HG03439 (cell line): ENCODE measurements around the gene VGLL3.

ENCODE experiments used
- ATAC-seq: cut with Tn5 transposase; IDR thresholded peaks from one replicate; pipeline ENCODE4 v1.9.1; 2021; ENCODE audit warnings: mild to moderate bottlenecking, moderate library complexity; ENCODE audit not compliant: unreplicated experiment

VGLL3 gene

GRCh38 chr3:86954747-86955146 is 36.2 kb downstream of the VGLL3 start:
- ATAC-seq, result no peak

GRCh38 chr3:86954226-86954625 is 36.7 kb downstream of the VGLL3 start:
- ATAC-seq, result no peak

- no peak for ATAC-seq
Measured at GRCh38 chr3:86951322-86951721, 39.6 kb downstream of the VGLL3 start.

DNA sequence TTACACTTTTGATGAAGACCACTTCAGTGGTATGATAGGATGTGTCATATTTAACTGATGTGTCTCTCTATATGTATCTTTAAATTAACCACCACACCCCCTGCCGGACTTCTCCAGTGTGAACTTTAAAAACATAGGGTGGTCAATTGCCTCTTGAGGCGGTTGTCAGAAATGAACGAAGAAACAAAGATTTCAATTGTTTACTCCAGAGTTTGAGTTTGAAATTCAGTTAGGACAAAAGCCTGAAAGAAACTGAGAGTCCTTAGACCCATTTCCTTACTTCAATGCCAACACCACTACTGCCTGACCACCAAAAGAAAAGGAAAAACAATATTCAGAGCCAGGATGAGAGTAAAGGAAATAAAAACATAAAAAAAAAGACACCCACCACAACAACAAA is 40.2 kb downstream of the VGLL3 start:
- ATAC-seq, result no peak

GRCh38 chr3:86949850-86950249 is 41.1 kb downstream of the VGLL3 start:
- ATAC-seq, result no peak

- ATAC-seq, result no peak
Measured at GRCh38 chr3:86948822-86949221, 42.1 kb downstream of the VGLL3 start.

DNA sequence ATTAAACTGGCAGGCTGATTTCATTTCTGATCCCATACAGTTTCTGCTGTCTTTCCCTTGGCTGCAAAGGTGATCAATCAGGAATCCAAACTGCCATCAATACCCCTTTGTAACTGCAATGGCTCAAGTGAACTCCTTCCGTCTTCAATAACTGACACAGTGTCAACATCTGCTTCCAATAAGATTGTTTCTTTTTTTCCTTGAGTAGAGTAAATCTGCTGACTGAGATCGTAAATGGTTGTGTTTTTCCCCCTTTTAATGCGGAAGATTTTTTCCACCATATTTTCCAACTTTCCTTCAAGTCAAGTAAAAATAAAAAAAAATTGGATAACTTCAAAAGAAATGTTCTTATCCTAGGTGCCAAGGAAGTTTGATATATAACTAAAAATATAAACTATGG is 48.7 kb downstream of the VGLL3 start:
- ATAC-seq, result no peak

GRCh38 chr3:86938416-86939105 is 52.4 kb downstream of the VGLL3 start:
- ATAC-seq, result no peak

DNA sequence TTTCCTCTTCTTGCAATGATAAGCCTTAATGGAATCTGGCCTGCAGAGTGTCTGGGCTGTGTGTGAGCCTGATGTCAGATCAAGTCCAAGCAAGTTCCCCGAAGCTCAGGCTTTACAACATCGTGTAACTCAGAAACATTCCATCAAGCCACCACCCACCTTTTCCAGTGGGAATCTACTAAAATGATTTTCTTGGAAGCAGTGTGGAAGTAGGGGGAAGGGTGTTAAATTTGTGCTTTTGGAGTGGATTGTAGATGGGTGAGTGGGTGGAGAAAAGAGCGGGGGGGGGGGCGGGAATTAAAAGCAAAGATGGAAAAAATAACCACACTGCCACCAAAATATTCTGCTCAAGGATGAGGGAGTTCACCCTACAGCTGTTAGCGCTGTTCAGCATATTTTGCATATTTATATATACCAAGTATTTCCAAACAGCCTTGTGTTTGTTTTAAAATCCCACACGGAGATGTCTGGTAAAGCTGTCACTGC is 53.6 kb downstream of the VGLL3 start:
- no peak for ATAC-seq

- no peak for ATAC-seq
Measured at GRCh38 chr3:86934851-86935250, 56.1 kb downstream of the VGLL3 start.

DNA sequence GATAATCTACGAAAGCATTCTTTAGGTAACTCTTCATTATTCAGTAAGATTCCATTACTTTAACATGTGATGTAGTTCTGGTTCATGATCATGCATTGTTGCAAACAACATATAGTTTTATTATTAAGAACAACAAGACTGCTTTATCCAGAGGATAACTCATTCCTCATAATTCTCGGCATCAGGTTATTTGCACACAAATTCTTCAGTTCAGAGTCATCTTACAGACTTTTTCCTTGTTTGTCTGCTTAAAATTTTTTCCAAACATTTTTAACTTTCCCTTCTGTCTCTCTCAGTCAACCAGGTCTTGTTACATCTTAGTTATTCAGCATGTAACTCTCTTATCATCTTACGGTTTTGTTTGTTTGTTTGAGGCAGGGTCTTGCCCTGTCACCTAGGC is 60.1 kb downstream of the VGLL3 start:
- ATAC-seq, result no peak

GRCh38 chr3:86930181-86930580 is 60.8 kb downstream of the VGLL3 start:
- no peak for ATAC-seq

- ATAC-seq, result no peak
Measured at GRCh38 chr3:86929046-86929445, 61.9 kb downstream of the VGLL3 start.

- no peak for ATAC-seq
Measured at GRCh38 chr3:86923071-86923491, 67.9 kb downstream of the VGLL3 start.

DNA sequence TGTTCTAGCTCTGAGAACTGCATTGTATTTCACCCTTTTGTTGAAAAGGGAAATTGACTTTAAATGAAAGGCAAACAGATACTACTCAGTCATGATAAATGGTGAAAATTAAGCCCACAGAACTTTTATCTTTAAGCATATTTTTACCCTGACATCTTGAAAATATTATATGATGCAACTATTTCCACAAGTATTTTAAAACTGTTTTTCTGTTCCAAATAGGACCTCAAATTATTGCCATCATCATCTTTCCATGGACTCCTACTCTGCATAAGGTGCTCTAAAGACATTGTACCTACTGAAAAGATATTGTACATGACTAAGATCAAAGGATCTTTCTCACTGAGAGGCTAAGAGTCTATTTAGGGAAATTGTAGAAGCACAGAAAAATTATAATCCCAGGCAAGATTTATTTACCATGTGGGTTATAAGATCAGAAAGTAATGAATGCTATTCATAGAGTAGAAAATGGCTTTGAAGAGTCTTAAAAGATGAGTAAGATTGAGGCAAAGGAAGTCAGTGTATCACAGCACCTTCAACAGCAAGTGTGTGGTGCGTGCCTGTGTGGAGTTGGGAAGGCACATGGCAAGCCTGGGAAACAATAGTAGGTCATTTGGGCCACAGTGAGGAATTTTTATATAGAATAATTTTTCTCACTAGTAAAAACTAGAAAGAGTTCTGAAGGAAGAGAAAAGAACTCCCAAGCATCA is 68.8 kb downstream of the VGLL3 start:
- no peak for ATAC-seq

GRCh38 chr3:86914670-86915069 is 76.3 kb downstream of the VGLL3 start:
- no peak for ATAC-seq

DNA sequence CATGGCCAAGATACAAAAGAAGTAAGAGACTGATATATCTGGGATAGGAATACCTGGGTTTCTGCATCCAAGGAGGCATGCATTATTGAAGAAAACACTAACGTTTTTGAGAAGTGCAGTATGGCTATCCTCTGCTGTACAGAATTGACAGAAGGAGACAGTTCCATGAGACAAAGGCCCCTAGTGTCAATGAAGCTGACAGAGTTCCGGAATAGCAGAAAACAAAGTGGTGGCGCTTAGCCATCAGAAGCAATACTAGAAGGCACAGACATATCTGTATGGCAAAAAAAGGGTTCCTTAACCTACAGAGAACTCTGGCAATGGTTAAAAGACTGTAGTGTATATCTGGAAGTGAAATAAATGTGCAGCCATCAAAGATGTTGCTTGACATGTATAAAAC is 77.8 kb downstream of the VGLL3 start:
- ATAC-seq, result no peak

DNA sequence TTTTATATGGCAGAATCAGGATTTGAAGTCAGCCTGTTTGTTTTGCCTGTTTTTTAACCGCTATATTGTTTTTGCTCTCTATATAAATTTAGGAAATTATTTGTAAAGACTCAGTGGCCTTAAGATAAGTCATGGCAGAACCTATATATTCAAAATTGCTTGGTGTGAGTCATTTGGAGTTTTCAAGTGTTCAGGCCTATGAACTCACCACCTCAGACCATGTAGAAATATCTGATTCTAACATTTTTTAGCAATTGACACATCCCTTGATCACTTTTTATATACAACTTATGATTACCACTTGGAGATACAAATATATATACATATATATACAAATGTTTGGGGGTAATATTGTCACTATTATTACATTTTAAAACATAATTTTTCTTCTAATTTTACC is 95.7 kb downstream of the VGLL3 start:
- no peak for ATAC-seq

- ATAC-seq, result no peak
Measured at GRCh38 chr3:86890741-86891396, 100.1 kb downstream of the VGLL3 start.
